Globus pallidus (tissue), 1 donor: ENCODE results near the gene DRD1.
"Not testable (repeated sequence)": the region's sequence is repeated elsewhere in the genome, so short reads cannot be mapped to it uniquely, and the experiment has no call there.

ENCODE experiments used
- DNase-seq: peaks from one replicate; pipeline ENCODE4 v3.0.0-alpha.2; 2015; ENCODE audit warnings: low spot score

DRD1 gene

DNA sequence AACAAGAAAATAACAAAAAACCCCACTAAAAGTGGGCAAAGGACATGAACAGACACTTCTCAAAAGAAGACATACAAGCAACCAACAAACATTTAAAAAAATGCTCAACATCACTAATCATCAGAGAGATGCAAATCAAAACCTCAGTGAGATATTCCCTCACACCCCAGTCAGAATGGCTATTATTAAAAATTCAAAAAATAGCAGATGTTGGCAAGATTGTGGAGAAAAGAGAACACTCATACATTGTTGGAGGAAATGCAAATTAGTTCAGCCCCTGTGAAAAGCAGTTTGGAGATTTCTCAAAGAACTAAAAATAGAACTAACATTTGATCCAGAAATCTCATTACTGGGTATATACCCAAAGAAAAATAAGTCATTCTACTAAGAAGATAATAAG lies 19.4 kb downstream of the DRD1 start:
- DNase-seq: not testable (repeated sequence)

DNA sequence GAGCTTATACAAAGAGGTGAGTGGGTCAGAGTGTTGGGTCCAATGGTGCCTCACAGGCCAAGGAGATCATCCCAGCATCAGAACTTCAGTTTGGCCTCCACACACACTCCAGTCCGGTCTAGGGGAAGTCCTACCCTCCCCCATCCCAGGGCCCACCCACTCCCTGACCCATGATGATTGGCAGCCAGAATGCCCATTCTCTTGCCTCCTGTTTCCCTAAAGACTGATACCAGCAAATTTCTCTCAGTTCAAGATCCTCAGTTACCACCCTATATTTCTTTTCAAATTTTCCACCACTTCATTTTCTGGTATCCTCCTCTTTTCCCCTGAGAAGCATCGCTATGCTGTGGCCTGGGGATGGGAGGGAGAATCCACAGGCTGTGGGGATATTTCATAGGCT lies 21.9 kb downstream of the DRD1 start:
- no peak for DNase-seq

DNA sequence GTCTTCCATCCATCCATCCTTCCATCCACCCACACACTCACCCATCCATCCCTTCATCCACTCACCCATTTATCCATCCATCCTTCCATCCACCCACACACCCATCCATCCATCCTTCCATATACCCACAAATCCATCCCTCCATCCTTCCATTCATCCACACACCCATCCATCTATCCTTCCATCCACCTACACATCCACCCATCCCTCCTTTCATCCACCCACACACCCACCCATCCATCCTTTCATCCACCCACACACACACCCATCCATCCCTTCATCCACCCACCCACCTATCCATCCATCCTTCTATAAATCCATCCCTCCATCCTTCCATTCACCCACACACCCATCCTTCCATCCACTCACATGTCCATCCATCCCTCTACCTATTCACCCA lies 23.6 kb downstream of the DRD1 start:
- no peak for DNase-seq

DNA sequence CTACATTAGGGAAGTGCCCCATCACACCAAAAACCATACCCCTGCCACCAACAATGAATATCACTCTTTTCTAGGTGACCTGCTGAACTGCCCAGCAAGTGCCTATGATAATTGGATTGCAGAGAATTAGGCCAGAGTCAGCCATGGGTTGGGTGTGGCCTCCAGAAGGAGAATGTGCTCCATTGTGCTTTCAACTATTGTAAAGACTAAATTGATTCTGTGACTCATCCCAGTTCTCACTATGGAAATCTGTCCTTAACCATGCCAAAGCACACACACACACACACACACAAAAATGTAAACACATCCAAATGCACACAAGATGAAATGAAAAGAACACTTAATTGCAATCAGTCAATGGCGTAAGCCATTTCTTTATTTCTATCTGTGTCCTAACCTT lies 25.7 kb downstream of the DRD1 start:
- DNase-seq: no peak

DNA sequence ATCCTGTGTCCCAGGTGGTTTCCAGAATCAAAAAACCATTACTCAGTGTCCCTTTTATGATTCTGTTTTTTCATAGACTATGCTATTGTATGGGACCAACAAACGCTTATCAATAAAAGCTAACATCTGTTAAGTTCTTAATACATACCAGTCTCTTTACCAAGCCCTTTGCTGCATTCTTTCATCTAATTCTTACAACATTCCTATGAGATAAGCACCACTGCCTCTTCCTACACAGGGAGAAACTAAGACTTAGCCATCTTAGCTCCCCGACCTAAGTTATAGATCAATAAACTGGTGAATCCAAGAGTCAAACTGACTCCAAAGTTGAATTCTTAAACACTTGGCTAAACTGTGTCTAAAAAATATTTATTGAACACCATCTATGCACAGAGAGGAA lies 26.6 kb downstream of the DRD1 start:
- DNase-seq: no peak

DNA sequence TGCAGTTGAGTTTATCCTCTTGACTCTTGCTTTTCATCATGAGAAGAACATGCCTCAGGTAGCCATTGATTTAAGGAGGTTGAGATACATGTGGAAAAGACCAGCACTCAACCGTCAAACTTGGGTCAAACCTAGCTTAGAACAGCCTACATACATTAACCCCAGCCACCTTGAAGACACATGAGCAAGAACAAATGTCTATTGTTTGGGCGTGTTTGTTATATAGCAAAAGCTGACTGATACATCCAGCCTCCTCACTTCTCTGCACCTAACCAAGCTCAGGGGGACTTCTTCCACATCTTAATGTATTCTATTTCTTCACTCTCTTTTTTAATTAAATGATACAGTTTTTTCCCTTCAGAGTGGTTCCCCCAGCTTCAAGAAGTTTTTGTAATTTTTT lies 28.7 kb downstream of the DRD1 start:
- DNase-seq: no peak

DNA sequence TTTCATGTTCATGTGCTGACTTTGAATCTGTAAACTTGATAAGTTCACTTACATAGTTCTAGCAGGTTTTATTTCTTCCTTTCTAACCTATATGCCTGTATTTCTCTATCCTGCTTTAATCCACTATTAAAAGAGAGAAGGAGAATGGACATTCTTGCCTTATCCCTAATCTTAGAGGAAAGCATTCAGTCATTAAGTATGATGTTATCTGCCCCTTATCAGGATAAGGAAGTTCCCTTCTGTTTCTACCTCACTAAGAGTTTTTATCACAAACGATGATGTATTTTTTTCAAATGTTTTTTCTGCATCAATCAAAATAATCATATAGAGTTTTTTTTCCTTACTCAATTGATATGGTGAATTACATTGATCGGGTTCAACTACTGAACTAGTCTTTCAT lies 33.1 kb downstream of the DRD1 start:
- no peak for DNase-seq

DNA sequence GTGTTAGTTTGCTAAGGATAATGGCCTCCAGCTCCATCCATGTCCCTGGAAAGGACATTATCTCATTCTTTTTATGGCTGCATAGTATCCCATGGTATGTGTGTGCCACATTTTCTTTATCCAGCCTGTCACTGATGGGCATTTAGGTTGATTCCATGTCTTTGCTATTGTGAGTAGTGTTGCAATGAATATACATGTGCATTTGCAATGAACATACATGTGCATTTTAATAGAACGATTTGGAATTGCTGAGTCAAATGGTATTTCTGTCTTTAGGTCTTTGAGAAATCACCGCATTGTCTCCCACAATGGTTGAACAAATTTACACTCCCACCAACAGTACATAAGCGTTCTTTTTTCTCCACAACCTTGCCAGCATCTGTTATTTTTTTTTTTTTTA lies 37.7 kb downstream of the DRD1 start:
- DNase-seq: no peak

DNA sequence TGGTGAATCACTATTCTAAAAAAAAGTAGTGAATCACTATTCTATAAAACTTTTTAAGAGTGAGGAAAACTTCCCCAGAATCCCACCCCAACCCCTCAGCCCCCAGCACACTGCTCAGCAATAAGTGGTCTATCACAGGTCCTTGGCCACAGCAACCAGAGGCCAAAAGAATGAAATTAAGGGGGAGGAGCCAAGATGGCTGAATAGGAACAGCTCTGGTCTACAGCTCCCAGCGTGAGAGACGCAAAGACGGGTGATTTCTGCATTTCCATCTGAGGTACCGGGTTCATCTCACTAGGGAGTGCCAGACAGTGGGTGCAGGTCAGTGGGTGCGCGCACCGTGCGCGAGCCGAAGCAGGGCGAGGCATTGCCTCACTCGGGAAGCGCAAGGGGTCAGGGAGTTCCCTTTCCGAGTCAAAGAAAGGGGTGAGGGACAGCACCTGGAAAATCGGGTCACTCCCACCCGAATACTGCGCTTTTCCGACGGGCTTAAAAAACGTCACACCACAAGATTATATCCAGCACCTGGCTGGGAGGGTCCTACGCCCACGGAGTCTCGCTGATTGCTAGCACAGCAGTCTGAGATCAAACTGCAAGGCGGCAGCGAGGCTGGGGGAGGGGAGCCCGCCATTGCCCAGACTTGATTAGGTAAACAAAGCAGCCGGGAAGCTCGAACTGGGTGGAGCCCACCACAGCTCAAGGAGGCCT lies 46.2 kb downstream of the DRD1 start:
- DNase-seq: not testable (repeated sequence)

DNA sequence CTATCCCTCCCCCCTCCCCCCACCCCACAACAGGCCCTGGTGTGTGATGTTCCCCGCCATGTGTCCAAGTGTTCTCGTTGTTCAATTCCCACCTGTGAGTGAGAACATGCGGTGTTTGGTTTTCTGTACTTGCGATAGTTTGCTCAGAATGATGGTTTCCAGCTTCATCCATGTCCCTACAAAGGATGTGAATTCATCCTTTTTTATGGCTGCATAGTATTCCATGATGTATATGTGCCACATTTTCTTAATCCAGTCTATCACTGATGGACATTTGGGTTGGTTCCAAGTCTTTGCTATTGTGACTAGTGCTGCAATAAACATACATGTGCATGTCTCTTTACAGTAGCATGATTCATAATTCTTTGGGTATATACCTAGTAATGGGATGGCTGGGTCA lies 48.6 kb downstream of the DRD1 start:
- DNase-seq: not testable (repeated sequence)

DNA sequence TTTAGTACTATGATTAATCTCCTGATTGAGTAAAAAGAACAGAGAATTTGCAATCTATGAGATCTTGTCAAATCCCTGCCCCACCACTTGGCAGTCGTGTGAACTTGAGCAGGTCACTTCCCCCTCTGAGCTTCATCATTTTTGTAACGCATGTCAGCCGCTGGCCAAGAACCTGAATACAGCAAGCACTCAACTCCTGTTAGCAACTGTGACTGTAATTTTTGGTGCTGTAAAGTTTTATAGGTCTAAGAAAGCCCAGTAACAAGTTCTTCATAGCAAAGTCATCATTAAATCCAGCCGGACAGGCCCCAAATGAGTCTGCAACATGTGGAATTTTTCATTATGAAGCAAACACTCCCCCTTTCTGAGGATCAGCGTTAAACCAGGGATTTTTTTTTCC lies 49.4 kb downstream of the DRD1 start:
- DNase-seq: no peak

DNA sequence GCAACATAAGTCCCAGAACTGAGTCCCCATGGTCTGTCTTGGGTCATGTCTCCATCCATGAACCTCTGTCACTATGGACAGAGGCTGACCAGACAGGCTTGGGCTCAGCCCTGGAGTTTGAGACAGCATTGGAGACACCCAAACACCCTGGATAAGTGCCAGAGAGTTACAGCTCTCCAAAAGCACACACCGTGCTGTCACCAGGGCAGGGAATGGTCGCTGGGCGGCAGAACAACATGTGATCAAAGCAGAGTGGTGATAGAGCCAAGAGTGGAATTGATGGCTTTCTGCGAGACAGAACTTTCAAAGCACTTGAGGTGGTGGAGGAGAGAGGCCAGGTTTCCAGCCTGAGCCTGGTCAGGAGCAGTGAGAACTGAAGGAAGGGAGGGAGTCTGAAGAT lies 50.1 kb downstream of the DRD1 start:
- no peak for DNase-seq

DNA sequence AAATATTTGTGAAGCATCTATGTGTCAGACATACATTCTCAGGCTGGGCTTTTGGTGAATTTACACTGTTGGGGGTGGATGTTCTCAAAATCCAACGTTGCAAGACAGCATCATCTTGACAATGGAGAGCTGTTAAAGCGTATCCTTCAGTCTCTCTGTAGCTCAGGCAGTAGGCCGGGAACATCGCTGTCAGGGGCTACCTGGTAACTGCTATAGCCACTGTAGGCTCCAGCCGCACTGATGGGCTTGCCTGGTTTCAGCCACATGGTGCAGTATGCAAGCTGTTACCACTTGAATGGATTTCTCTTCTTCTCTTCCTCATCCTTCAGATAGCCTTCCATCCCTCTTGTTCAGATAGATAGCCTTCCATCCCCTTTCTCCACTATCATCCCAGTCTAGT lies 51.7 kb downstream of the DRD1 start:
- DNase-seq: no peak

DNA sequence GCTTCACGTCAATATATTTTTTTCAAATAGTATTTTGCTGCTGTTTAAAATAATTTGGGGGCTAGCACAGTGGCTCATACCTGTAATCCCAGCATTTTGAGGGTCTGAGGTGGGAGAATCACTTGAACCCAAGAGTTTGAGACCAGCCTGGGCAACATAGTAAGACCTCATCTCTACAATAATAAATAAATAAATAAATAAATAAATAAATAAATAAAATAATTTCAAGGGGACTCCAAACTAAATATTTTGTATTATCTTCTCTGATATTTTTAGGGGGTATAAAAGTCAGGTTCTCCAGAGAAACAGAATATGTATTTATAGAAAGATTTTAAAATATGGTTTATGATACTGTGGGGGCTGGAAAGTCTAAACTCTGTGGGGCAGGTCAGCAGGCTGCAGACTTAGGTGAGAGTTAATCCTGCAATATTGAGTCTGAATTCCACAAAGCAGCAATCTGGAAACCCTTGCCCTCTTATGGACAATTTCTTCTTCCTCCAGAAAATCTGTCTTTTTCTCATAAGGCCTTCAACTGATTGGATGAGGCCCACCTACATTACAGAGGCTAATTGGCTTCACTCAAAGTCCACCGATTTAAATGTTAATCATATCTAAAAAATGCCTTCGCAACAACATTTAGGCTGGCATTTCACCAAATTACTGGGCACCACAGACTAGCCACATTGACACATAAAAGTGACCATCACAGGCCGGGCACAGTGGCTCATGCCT lies 53.5 kb downstream of the DRD1 start:
- DNase-seq: no peak
